HG03439 (cell line): ENCODE measurements around the gene SULT1A4.
"Not testable (repeated sequence)": the region's sequence is repeated elsewhere in the genome, so short reads cannot be mapped to it uniquely, and the experiment has no call there.

Experiments
- ATAC-seq: cut with Tn5 transposase; IDR thresholded peaks from one replicate; pipeline ENCODE4 v1.9.1; 2021; ENCODE audit warnings: mild to moderate bottlenecking, moderate library complexity; ENCODE audit not compliant: unreplicated experiment

Gene SULT1A4

DNA sequence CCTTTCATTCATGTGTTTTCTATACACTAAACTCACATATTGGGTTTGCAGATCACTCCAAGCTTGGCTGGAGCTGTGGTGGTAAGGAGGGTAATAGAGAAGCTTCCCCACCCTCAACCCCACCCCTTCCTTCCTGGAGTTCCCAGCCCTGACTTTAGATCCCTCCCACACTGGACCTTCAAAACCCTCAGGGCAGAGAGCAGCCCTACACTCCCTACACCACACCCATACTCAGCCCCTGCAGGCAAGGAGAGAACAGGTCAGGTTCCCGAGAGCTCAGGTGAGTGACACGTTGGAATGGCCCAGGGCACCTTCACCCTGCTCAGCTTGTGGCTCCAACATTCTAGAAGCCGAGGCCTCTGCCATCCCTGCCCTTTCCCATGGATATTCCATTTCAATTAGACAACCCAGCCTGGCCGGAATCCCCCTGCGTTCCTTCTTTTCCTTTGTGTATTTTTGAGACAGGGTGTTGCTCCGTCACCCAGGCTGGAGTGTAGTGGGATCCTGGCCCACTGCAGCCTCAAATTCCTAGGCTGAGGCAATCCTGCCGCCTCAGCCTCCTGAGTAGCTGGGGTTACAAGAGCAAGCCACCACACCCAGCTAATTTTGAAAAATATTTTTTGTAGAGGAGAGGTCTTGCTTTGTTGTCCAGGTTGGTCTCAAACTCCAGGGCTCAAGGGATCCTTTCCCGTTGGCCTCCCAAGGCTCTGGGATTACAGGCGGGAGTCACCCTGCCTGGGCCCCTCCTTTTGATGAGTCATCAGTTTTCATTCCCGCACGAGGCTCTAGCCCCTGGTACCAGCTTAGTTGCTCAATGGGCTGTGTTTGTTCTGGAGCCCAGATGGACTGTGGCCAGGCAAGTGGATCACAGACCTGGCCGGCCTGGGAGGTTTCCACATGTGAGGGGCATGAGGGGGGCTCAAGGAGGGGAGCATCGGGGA lies at the start of gene SULT1A4:
Gene SULT1A4 (plus strand): TSS at position 208 of the 941 bp plus-strand sequence. CDS start 1,473 bp downstream, outside the sequence.
- not testable (repeated sequence) for ATAC-seq

- not testable (repeated sequence) for ATAC-seq
Measured at GRCh38 chr16:29423587-29423986, 36.1 kb upstream of the SULT1A4 start.

DNA sequence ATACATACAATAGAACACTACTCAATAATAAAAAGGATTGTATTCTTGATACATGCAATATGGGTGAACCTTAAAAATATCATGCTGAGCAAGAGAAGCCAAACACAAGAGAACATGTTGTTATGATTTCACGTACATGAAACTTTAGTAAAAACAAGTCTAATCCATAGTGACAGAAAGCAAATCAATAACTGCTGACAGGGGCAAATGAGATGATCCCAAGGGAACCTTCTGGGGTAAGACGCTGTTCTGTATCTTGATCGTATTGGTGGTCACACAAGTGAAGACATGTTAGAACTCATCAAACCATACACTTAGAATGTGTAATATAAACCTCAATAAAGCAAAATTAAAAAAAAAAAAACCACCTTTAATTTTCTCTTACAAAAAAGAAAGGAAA lies 34.3 kb upstream of the SULT1A4 start:
- ATAC-seq: not testable (repeated sequence)

GRCh38 chr16:29453754-29454153 lies 6.0 kb upstream of the SULT1A4 start:
- ATAC-seq: peak; percentile 16

DNA sequence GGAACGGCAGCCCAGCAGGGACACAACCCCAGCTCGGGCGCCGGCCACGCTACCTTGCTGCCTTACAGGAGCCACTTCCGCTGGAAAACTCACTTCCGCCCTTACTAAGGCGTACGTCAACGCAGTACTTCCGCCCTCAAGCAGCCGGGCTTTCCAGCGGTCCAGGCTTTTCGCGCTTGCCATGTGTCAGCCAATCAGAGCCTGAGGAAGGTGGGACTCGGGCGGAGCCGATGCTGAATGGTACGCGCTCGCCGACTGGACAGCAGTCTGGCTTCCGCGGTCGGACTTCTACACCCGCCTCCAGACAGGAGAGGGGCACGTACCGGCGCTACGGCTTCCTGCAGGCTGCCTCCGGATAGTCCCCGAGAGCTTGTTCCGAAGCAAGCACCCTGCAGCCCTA lies 5.4 kb upstream of the SULT1A4 start, which contains the start of the genes BOLA2 and SLX1B:
Gene BOLA2 (minus strand): TSS at position 83 of the 400 bp plus-strand sequence. CDS start 98 bp downstream, outside the sequence.
Gene SLX1B (plus strand): TSS at position 265 of the 400 bp plus-strand sequence.
- peak; percentile 85 for ATAC-seq

DNA sequence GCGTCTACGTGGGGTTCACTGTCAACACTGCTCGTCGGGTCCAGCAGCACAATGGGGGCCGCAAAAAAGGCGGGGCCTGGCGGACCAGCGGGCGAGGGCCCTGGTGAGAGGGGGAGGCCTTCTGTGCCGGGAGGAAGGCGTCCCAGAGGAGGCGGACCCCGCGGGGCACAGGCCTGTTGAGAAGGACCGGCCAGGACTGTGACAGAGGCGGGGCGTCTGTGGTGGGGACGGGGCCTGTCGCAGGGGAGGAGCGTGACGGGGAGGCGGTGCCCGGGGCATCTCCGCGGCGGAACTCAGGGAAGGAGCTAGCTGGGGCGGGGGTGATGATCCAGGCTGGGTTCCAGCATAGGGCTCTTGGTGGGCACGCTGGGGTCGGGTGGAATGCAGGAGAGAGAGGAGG lies 4.9 kb upstream of the SULT1A4 start:
- ATAC-seq: peak; percentile 54

DNA sequence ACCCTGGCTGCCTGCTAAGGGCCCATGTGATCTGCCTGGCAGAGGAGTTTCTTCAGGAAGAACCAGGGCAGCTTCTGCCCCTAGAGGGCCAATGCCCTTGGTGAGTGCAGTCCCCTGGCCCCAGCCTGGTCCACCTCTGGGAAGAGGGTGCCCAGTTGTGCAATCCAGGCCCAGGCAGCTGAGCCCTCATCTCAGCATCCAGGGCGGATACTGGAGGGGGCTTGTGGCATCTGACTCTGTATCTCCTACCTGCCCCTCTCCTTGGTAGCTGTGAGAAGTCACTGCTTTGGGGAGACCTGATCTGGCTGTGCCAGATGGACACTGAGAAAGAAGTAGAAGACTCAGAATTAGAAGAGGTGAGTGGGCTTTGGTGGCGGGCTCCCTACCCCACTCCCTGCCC lies 2.1 kb upstream of the SULT1A4 start:
- not testable (repeated sequence) for ATAC-seq

GRCh38 chr16:29460647-29461030 lies 926 bp downstream of the SULT1A4 start:
- not testable (repeated sequence) for ATAC-seq

GRCh38 chr16:29465985-29466824 lies 6.5 kb downstream of the SULT1A4 start:
- not testable (repeated sequence) for ATAC-seq

- ATAC-seq: not testable (repeated sequence)
Measured at GRCh38 chr16:29466904-29467303, 7.2 kb downstream of the SULT1A4 start.

DNA sequence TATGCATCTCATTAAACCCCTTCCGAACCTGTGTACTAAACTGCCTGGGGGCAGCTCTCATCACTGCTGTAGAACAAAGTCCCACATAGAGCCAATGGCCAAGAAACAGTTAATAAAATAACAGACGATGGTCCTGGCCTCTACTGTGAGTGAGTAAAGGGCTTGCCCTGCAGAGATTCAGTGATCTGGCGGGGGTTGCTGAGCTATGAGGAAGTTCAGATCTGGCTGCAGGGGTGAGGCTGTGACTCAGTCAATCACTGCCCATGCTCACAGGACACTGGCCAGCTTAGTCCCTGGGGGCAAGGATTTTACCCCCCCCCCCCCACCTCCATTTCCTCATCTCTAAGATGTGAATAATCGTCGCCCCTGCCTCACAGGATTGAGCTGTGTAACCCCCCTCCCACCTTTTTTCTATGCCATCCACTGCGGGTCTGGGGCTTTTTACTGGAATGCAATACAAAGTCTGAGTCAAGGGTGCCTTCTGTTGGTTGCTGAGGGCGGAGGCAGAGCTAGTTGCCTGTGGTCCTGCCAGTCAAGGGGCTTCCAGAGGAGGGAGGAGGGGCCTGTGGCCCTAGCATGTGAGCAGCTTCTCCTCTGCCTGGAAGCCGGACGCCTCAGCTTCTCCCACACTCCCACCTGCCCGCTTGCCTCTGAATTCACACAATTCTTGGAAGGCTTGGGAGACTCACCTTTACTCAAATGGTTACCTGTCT lies 8.1 kb downstream of the SULT1A4 start:
- ATAC-seq: not testable (repeated sequence)

- ATAC-seq: not testable (repeated sequence)
Measured at GRCh38 chr16:29469660-29470059, 9.9 kb downstream of the SULT1A4 start.

DNA sequence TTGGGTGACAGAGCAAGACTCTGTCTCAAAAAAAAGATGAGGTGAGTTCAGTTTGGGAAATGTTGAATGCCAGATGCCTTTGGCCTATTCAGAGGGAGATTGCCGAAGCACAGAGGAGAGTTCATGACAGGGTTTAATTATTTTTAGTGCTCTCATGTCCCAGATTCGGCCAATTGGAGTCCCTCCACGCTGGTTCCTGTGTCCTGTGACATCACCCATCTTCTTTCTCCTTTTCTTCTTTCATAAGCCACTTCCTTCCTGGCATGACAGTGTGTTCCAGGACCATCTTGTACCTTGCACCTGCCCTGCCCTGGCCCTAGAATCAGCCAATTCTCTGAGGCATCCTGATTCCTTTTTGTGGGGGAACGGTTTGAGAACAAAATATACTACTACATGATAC lies 12.4 kb downstream of the SULT1A4 start:
- ATAC-seq: not testable (repeated sequence)

DNA sequence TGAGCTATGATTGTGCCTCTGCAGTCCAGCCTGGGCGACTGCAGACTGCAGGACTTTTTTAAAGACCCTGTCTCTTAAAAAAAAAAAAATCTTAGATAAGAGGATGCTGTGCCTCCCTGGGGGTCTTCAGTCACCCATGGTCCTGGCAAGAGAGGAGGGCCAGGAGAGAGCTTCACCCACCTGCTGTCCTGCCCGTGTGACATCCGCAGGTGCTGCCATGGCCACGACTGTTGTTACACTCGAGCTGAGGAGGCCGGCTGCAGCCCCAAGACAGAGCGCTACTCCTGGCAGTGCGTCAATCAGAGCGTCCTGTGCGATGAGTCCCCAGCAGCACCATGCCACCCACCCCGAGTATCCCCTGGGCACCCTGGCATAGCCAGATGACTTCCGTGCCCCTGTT lies 22.6 kb downstream of the SULT1A4 start:
- not testable (repeated sequence) for ATAC-seq

GRCh38 chr16:29506308-29506707 lies 46.6 kb downstream of the SULT1A4 start, which contains the start of gene NPIPB12:
NPIPB12 (minus strand) TSS chr16:29506408.
- ATAC-seq: not testable (repeated sequence)
